Chondrocyte (in vitro differentiated cells): ENCODE data around the gene MYZAP. TPM values are rescaled to one million over a fixed set of nuclear protein-coding genes. Genes with fewer than 3 reads are reported as not detected.

Experiments
- DNase-seq: peaks from one replicate; pipeline ENCODE4 v3.0.0; 2021; ENCODE audit warnings: mixed read lengths, low spot score
- H3K27ac Mint-ChIP-seq: one replicate; pipeline ENCODE4 v1.8.0; 2021; ENCODE audit warnings: mild to moderate bottlenecking, moderate library complexity, mixed read lengths; ENCODE audit not compliant: unreplicated experiment
- H3K27me3 Mint-ChIP-seq: 2 replicates; pipeline ENCODE4 v1.8.0; 2021; ENCODE audit warnings: low read depth, mixed read lengths
- H3K36me3 Mint-ChIP-seq: 2 replicates; pipeline ENCODE4 v1.8.0; 2021; ENCODE audit warnings: low read depth, mixed read lengths
- H3K4me1 Mint-ChIP-seq: 2 replicates; pipeline ENCODE4 v1.8.0; 2021; ENCODE audit warnings: low read depth, mild to moderate bottlenecking, mixed read lengths
- H3K4me3 Mint-ChIP-seq: one replicate; pipeline ENCODE4 v1.8.0; 2021; ENCODE audit warnings: mild to moderate bottlenecking, moderate library complexity, mixed read lengths; ENCODE audit not compliant: unreplicated experiment
- H3K9me3 Mint-ChIP-seq: 2 replicates; pipeline ENCODE4 v1.8.0; 2021; ENCODE audit warnings: low read depth, mixed read lengths
- CTCF ChIP-seq: fragments of 200-600 bp; sonication (generic); IDR thresholded peaks from 2 replicates; pipeline ENCODE4 v1.5.0; 2021; ENCODE audit warnings: antibody characterized with exemption, mild to moderate bottlenecking, moderate library complexity
- total RNA-seq: library from RNA; stranded (reverse); gene quantifications from 3 replicates; pipeline ENCODE4 v1.2.1, GENCODE V29; 2021

Gene MYZAP
- total RNA-seq, 1 donor from 2014 or later = 0.17 TPM

DNA sequence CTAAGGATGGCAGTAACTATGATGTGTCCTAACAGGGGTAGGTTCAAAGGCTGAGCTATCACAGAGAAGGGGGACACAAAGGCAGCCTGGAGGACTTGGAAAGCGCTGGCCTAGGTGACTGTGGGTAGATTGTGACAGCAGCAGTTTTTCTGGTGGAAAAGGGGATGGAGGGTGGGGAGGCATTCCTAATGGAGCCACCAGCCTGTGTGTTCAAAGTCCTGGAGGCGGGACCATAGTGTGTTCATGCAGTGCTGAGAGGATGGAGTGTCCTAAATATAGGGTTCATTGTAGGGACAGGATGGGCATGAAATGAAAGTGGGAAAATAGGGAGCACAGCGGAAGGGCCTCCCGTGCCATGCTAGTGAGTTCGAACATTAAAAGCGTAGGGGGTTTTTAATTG lies 63.3 kb downstream of the MYZAP start:
- Mint-ChIP-seq H3K4me3 (no peak overlapping the region), H3K4me1 (peaks cover 10% of the 10 kb centered on the region), H3K27me3 (peaks cover 11% of the 10 kb centered on the region), H3K36me3 (no peaks in the 10 kb centered on the region), H3K27ac (no peak overlapping the region), H3K9me3 (no peaks in the 10 kb centered on the region)
- DNase-seq = no peak
- no peak for TF ChIP-seq CTCF

DNA sequence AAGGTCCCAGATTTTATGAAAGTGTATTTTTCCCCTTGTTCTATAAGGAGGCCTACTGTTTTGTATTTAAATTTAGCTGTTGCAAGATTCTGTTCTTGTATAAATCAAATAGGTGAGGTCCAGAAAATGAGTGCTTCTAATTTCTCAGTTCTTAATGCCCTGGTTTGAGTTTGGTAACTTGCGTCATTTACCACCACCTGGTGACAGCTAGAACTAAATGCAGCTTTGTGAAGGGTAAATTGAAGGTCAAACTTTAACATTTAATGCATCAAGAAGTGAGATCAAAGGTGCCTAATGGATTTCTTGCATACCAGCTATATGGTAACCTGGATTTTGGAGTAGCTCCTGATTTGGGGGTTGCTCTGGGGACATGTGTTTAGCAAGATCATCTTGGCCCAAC lies 64.1 kb downstream of the MYZAP start:
- Mint-ChIP-seq H3K9me3 (no peaks in the 10 kb centered on the region), H3K36me3 (no peaks in the 10 kb centered on the region), H3K4me1 (peaks cover 10% of the 10 kb centered on the region), H3K4me3 (no peak overlapping the region), H3K27me3 (peaks cover 9% of the 10 kb centered on the region), H3K27ac (no peak overlapping the region)
- peak; percentile 31 for TF ChIP-seq CTCF
- DNase-seq = no peak

- no peaks in the 10 kb centered on the region for H3K36me3 Mint-ChIP-seq
- H3K9me3 Mint-ChIP-seq = no peaks in the 10 kb centered on the region
- H3K4me1 Mint-ChIP-seq = peaks cover 10% of the 10 kb centered on the region
- H3K27ac Mint-ChIP-seq = no peak overlapping the region
- TF ChIP-seq CTCF = no peak
- no peak for DNase-seq
- no peak overlapping the region for H3K4me3 Mint-ChIP-seq
- H3K27me3 Mint-ChIP-seq = peaks cover 9% of the 10 kb centered on the region
These were observed 64.7 kb downstream of the MYZAP start for GRCh38 chr15:57656434-57656833.

DNA sequence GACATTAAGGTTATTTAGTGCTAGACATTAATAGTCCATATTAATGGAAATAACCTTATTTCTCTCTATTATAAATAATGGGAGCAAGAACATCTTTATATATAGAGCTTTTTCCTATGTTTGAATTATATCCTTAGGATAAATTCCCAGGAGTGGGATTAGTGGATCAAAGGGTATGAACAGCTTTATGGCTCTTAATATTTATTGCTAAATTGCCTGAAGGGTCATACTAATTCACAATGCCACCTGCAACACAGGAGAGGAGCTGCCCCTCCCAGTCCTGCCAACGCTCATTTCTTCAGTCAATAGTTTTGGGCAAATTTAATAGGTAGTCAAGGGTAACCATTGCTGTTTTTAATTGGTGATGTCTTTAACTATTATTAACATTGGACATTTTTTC lies 65.9 kb downstream of the MYZAP start:
- H3K4me3 Mint-ChIP-seq = no peak overlapping the region
- DNase-seq = no peak
- no peaks in the 10 kb centered on the region for H3K9me3 Mint-ChIP-seq
- no peak for TF ChIP-seq CTCF
- H3K27ac Mint-ChIP-seq = no peak overlapping the region
- peaks cover 9% of the 10 kb centered on the region for H3K27me3 Mint-ChIP-seq
- peaks cover 10% of the 10 kb centered on the region for H3K4me1 Mint-ChIP-seq
- H3K36me3 Mint-ChIP-seq = no peaks in the 10 kb centered on the region

DNA sequence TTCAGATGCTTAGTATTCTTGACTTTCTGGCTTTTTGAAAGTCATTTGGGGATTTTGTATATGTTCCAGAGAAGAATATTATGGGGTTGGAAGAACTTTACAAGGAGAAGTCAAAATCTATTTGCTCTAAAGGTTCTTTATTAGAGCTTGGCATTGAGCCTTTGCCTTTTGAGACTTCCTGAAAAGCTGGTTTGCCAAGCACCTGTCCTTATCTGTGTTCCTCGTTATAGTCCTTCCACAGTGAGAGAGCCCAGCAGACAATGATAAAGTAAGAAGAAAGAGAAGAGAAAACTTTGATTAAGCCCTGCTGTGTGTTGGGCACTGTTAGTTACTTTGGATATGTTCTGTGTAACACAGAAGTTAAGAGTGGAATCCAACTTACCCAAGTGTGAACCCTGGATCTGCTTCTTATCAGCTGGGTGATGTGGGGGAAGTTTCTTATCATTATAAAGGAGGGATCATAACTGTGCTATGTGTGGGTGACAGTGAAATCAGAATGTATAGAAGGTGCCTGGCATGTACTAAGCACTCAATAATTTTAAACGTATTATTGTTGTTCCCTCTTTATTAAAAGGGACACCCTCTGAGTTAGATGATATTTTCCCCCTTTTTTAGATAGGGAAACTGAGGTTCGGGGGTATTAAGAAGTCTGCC lies 70.5 kb downstream of the MYZAP start:
- Mint-ChIP-seq H3K4me1 (peaks cover 9% of the 10 kb centered on the region), H3K9me3 (no peaks in the 10 kb centered on the region), H3K36me3 (no peaks in the 10 kb centered on the region), H3K27me3 (peaks cover 9% of the 10 kb centered on the region), H3K27ac (no peak overlapping the region), H3K4me3 (no peak overlapping the region)
- DNase-seq = no peak
- no peak for TF ChIP-seq CTCF
